ENCODE data around the gene NAA20. TPM values are rescaled to one million over a fixed set of nuclear protein-coding genes. Genes with fewer than 3 reads are reported as not detected.

NAA20 gene
- total RNA-seq, 1 donor from 2014 or later, result 38.1 TPM

- H3K36me3 Mint-ChIP-seq (ENCODE audit: insufficient read depth), result no peaks in the 10 kb centered on the region
- H3K9me3 Mint-ChIP-seq (ENCODE audit: low read depth), result no peaks in the 10 kb centered on the region
- no peak for TF ChIP-seq CTCF (IDR thresholded peaks at IDR 0.05; ENCODE audit: unreplicated experiment)
- H3K27me3 Mint-ChIP-seq, result no peaks in the 10 kb centered on the region
- H3K27ac Mint-ChIP-seq, result no peak overlapping the region
- H3K4me3 Mint-ChIP-seq (ENCODE audit: low read depth), result no peak overlapping the region
- no peak for DNase-seq (ENCODE audit: low spot score, unreplicated experiment)
- H3K4me1 Mint-ChIP-seq (ENCODE audit: low read depth), result no peaks in the 10 kb centered on the region
Measured at GRCh38 chr20:20063941-20064702, 47.0 kb downstream of the NAA20 start.

- Mint-ChIP-seq H3K4me1 (ENCODE audit: low read depth) (no peaks in the 10 kb centered on the region), H3K9me3 (ENCODE audit: low read depth) (no peaks in the 10 kb centered on the region), H3K27me3 (no peaks in the 10 kb centered on the region), H3K27ac (no peak overlapping the region), H3K4me3 (ENCODE audit: low read depth) (no peak overlapping the region), H3K36me3 (ENCODE audit: insufficient read depth) (no peaks in the 10 kb centered on the region)
- TF ChIP-seq CTCF (IDR thresholded peaks at IDR 0.05; ENCODE audit: unreplicated experiment), result no peak
- DNase-seq (ENCODE audit: low spot score, unreplicated experiment), result no peak
Measured at GRCh38 chr20:20065361-20065760, 48.2 kb downstream of the NAA20 start.

- H3K4me3 Mint-ChIP-seq (ENCODE audit: low read depth), result no peak overlapping the region
- TF ChIP-seq CTCF (IDR thresholded peaks at IDR 0.05; ENCODE audit: unreplicated experiment), result no peak
- H3K27ac Mint-ChIP-seq, result no peak overlapping the region
- no peak for DNase-seq (ENCODE audit: low spot score, unreplicated experiment)
- peaks cover 6% of the 10 kb centered on the region for H3K27me3 Mint-ChIP-seq
- no peaks in the 10 kb centered on the region for H3K4me1 Mint-ChIP-seq (ENCODE audit: low read depth)
- no peaks in the 10 kb centered on the region for H3K9me3 Mint-ChIP-seq (ENCODE audit: low read depth)
- no peaks in the 10 kb centered on the region for H3K36me3 Mint-ChIP-seq (ENCODE audit: insufficient read depth)
Measured at GRCh38 chr20:20070871-20071726, 53.9 kb downstream of the NAA20 start.

GRCh38 chr20:20073801-20074371 lies 56.7 kb downstream of the NAA20 start:
- no peaks in the 10 kb centered on the region for H3K9me3 Mint-ChIP-seq (ENCODE audit: low read depth)
- DNase-seq (ENCODE audit: low spot score, unreplicated experiment), result no peak
- H3K4me3 Mint-ChIP-seq (ENCODE audit: low read depth), result no peak overlapping the region
- no peak for TF ChIP-seq CTCF (IDR thresholded peaks at IDR 0.05; ENCODE audit: unreplicated experiment)
- H3K4me1 Mint-ChIP-seq (ENCODE audit: low read depth), result peaks cover 14% of the 10 kb centered on the region
- peaks cover 6% of the 10 kb centered on the region for H3K27me3 Mint-ChIP-seq
- no peaks in the 10 kb centered on the region for H3K36me3 Mint-ChIP-seq (ENCODE audit: insufficient read depth)
- no peak overlapping the region for H3K27ac Mint-ChIP-seq

GRCh38 chr20:20075032-20075431 lies 57.9 kb downstream of the NAA20 start:
- no peak overlapping the region for H3K4me3 Mint-ChIP-seq (ENCODE audit: low read depth)

More at GRCh38 chr20:20075032-20075431, 57.9 kb downstream of the NAA20 start:
- no peak for TF ChIP-seq CTCF (IDR thresholded peaks at IDR 0.05; ENCODE audit: unreplicated experiment)
- Mint-ChIP-seq H3K9me3 (ENCODE audit: low read depth) (no peaks in the 10 kb centered on the region), H3K27me3 (peaks cover 6% of the 10 kb centered on the region), H3K36me3 (ENCODE audit: insufficient read depth) (no peaks in the 10 kb centered on the region), H3K27ac (no peak overlapping the region), H3K4me1 (ENCODE audit: low read depth) (peaks cover 19% of the 10 kb centered on the region)
- DNase-seq (ENCODE audit: low spot score, unreplicated experiment), result no peak
